Measurements from ENCODE around the gene CFAP45. TPM values are rescaled to one million over a fixed set of nuclear protein-coding genes. Genes with fewer than 3 reads are reported as not detected.
A peak's percentile ranks its signal among the peaks of the same experiment; 100 is the strongest.

The CFAP45 gene
- total and polyA plus RNA-seq, 2 donors (not counting 1 experiment from before 2014, with no cell fraction given), result 1.3 to 2.4 TPM

DNA sequence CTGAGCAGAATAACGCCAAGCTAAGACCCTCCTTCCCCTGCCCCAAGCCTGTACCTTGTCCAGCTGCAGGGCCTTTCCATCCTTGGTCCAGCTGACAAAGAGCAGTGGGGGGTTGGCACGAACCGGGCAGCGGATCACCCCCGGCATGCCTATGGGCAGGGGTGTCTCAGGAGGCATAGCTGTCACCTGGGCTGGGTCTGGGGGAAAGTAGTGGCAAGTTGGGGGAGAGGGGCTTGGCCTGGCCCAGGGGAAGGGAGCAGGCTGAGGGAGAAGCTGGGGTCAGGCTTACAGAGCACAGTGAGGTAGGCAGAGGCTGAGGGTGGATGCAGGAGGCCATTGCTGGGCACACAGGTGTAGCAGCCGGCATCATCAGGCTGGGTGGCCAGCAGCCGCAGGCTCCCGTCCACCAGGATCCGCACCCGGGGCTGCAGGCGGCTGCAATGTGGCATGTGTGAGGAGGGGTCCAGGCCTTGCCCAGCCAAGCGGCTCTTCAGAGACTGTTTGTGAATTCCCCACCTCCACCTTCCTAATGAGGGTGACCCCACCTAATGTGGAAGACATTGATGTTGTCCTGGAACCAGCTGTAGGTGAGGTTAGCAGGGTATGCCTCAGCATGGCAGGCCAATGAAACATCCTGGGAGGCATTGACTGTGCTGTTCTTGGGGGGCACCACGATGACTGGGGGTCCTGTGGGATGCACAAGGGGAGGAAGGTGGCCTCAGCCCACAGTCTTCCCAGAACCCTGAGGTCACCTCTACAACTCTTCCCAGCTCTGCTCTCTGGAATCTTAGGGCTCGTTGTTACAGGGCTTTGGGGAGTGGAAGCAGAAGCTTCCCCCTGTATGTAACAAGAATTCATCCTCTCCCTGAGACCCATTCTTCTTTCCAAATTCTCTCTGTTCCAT, 34.4 kb upstream of the CFAP45 start:
- 92% methylated on average over 11 of the region's 14 CpGs for WGBS (ENCODE audit: insufficient coverage)
- no peak overlapping the region for H3K27ac ChIP-seq (ENCODE audit: low read length in 2 of 2)
- no peak overlapping the region for H3K4me3 ChIP-seq (ENCODE audit: control extremely low read depth in 1 of 5, extremely low read depth in 1 of 5, insufficient read depth in 1 of 5, low read depth in 2 of 5, low read length in 4 of 5)
- no peak overlapping the region for H3K9ac ChIP-seq (ENCODE audit: low read length)
- H4K20me1 ChIP-seq (ENCODE audit: control insufficient read depth, insufficient read depth, low read length, poor library complexity, severe bottlenecking), result no peaks in the 10 kb centered on the region
- H3K4me2 ChIP-seq (replicated peaks; ENCODE audit: low read depth, low read length, poor library complexity, severe bottlenecking), result no peak overlapping the region
- Mint-ChIP-seq H3K4me1 (peaks cover 37% of the 10 kb centered on the region), H3K27me3 (peaks cover 7% of the 10 kb centered on the region), H3K4me3 (no peak overlapping the region), H3K27ac (no peak overlapping the region), H3K9me3 (ENCODE audit: insufficient read depth) (no peaks in the 10 kb centered on the region)
- intact Hi-C loops (cut with micrococcal nuclease), result loop anchor here (5.0 kb wide), 3 partner anchors 82 to 318 kb away; no protein-coding TSS in a partner anchor
- no peak overlapping the region for H2AFZ ChIP-seq (ENCODE audit: insufficient read depth, low read depth, low read length, poor library complexity, severe bottlenecking)
- DNase-seq (peak; percentile 12), ATAC-seq (ENCODE audit: low read depth) (no peak)
- H3K27me3 ChIP-seq (replicated peaks in 1 of 4; ENCODE audit: control extremely low read depth in 1 of 4, control insufficient read depth in 3 of 4, insufficient read depth in 4 of 4, low read length in 3 of 4), result no peaks in the 10 kb centered on the region
- H3K79me2 ChIP-seq (ENCODE audit: control insufficient read depth, insufficient read depth, low read length), result no peaks in the 10 kb centered on the region
- CTCF ChIA-PET, result interaction anchor here (1.2 to 10.7 kb wide), 5 partner anchors 11 to 136 kb away, joined by 3 to 177 read pairs (median 29); partner anchors contain the start of gene TAGLN2
- TF ChIP-seq, protein P1, sequence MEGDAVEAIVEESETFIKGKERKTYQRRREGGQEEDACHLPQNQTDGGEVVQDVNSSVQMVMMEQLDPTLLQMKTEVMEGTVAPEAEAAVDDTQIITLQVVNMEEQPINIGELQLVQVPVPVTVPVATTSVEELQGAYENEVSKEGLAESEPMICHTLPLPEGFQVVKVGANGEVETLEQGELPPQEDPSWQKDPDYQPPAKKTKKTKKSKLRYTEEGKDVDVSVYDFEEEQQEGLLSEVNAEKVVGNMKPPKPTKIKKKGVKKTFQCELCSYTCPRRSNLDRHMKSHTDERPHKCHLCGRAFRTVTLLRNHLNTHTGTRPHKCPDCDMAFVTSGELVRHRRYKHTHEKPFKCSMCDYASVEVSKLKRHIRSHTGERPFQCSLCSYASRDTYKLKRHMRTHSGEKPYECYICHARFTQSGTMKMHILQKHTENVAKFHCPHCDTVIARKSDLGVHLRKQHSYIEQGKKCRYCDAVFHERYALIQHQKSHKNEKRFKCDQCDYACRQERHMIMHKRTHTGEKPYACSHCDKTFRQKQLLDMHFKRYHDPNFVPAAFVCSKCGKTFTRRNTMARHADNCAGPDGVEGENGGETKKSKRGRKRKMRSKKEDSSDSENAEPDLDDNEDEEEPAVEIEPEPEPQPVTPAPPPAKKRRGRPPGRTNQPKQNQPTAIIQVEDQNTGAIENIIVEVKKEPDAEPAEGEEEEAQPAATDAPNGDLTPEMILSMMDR (IDR thresholded peaks at IDR 0.05), result no peak
- TF ChIP-seq EZH2 (IDR thresholded peaks at IDR 0.05; ENCODE audit: borderline replicate concordance, insufficient read depth, low read depth, low read length, poor library complexity, severe bottlenecking), result no peak
- peaks cover 33 to 37% of the 10 kb centered on the region in 2 donors for H3K4me1 ChIP-seq (ENCODE audit: control insufficient read depth in 2 of 2, insufficient read depth in 2 of 2, low read length in 2 of 2)
- H3K9me3 ChIP-seq (ENCODE audit: control extremely low read depth in 1 of 3, control insufficient read depth in 2 of 3, insufficient read depth in 1 of 3, low read length in 2 of 3), result peaks cover 0 to 4% (median 0%) of the 10 kb centered on the region in 3 donors
- H3K36me3 ChIP-seq (replicated peaks in 1 of 2; ENCODE audit: control extremely low read depth in 1 of 2, control insufficient read depth in 1 of 2, extremely low read depth in 1 of 2, insufficient read depth in 2 of 2, low read length in 1 of 2), result no peaks in the 10 kb centered on the region
- POLR2A ChIA-PET, result interaction anchor here (1.4 kb wide), 1 partner anchor 9 kb away, joined by 3 read pairs; the partner anchor contains the start of gene TAGLN2

DNA sequence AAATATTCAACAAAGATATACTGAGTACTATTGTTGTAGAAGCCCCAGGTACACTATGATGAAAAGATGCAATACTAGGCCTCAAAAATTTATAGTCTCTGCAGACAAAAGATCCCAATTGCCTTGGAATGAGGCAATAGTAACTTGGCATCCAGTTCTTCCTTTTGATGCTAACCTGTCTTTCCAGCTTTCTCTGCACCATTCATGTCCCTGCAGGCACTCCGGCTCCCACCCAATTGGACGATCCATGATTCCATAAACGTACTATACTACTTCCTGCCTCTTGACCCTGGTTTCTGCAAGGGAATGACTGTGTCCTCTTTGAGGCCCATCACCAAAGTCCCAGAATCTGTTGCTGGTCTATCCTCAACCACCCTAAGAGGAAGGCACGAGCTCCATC, 33.4 kb upstream of the CFAP45 start:
- intact Hi-C loops (cut with micrococcal nuclease), result no loop called here

More for the DNA sequence above, 33.4 kb upstream of the CFAP45 start:
- no peak overlapping the region for H3K27ac Mint-ChIP-seq
- Histone ChIP-seq H3K9me3 (ENCODE audit: control extremely low read depth in 1 of 3, control insufficient read depth in 2 of 3, insufficient read depth in 1 of 3, low read length in 2 of 3) (peaks cover 0 to 4% (median 0%) of the 10 kb centered on the region in 3 donors), H3K79me2 (ENCODE audit: control insufficient read depth, insufficient read depth, low read length) (peaks cover under 1% of the 10 kb centered on the region), H3K36me3 (replicated peaks in 1 of 2; ENCODE audit: control extremely low read depth in 1 of 2, control insufficient read depth in 1 of 2, extremely low read depth in 1 of 2, insufficient read depth in 2 of 2, low read length in 1 of 2) (no peaks in the 10 kb centered on the region), H3K27me3 (replicated peaks in 1 of 4; ENCODE audit: control extremely low read depth in 1 of 4, control insufficient read depth in 3 of 4, insufficient read depth in 4 of 4, low read length in 3 of 4) (no peaks in the 10 kb centered on the region), H3K4me2 (replicated peaks; ENCODE audit: low read depth, low read length, poor library complexity, severe bottlenecking) (no peak overlapping the region), H3K27ac (ENCODE audit: low read length in 2 of 2) (no peak overlapping the region), H3K4me3 (ENCODE audit: control extremely low read depth in 1 of 5, extremely low read depth in 1 of 5, insufficient read depth in 1 of 5, low read depth in 2 of 5, low read length in 4 of 5) (no peak overlapping the region), H2AFZ (ENCODE audit: insufficient read depth, low read depth, low read length, poor library complexity, severe bottlenecking) (no peak overlapping the region), H3K4me1 (ENCODE audit: control insufficient read depth in 2 of 2, insufficient read depth in 2 of 2, low read length in 2 of 2) (peaks cover 26 to 31% of the 10 kb centered on the region in 2 donors), H4K20me1 (ENCODE audit: control insufficient read depth, insufficient read depth, low read length, poor library complexity, severe bottlenecking) (no peaks in the 10 kb centered on the region), H3K9ac (ENCODE audit: low read length) (no peak overlapping the region)
- H3K9me3 Mint-ChIP-seq (ENCODE audit: insufficient read depth), result no peaks in the 10 kb centered on the region
- 88% methylated on average over 4 of the region's 4 CpGs for WGBS (ENCODE audit: insufficient coverage)
- TF ChIP-seq, protein P1 (IDR thresholded peaks at IDR 0.05), result no peak
- TF ChIP-seq EZH2 (IDR thresholded peaks at IDR 0.05; ENCODE audit: borderline replicate concordance, insufficient read depth, low read depth, low read length, poor library complexity, severe bottlenecking), result no peak
- H3K27me3 Mint-ChIP-seq, result peaks cover 7% of the 10 kb centered on the region
- DNase-seq, result no peak
- ChIA-PET CTCF (interaction anchor here (1.2 to 10.7 kb wide), 6 partner anchors 10 to 134 kb away, joined by 3 to 177 read pairs (median 24); partner anchors contain the start of gene TAGLN2), POLR2A (no interaction called here)
- peaks cover 29% of the 10 kb centered on the region for H3K4me1 Mint-ChIP-seq
- no peak overlapping the region for H3K4me3 Mint-ChIP-seq
- ATAC-seq (ENCODE audit: low read depth), result no peak
